ENCODE measurements around the gene PELI1.

Gene PELI1

GRCh38 chr2:64144057-64145013 lies at the start of gene PELI1:
Gene PELI1, minus strand, starts transcription at chr2:64144420. Its CDS starts 36,110 bp downstream, at chr2:64108310.
- DNase-seq = peak; percentile 97

- no peak for DNase-seq
These were observed 49.3 kb upstream of the PELI1 start for GRCh38 chr2:64193491-64193890.

- no peak for DNase-seq
These were observed 48.5 kb upstream of the PELI1 start for GRCh38 chr2:64192664-64193105.

GRCh38 chr2:64192125-64192479 lies 47.9 kb upstream of the PELI1 start:
- DNase-seq = no peak

GRCh38 chr2:64189586-64189985 lies 45.4 kb upstream of the PELI1 start:
- no peak for DNase-seq

GRCh38 chr2:64189167-64189566 lies 44.9 kb upstream of the PELI1 start:
- DNase-seq = no peak

- DNase-seq = no peak
These were observed 42.7 kb upstream of the PELI1 start for GRCh38 chr2:64186699-64187605.

- DNase-seq = no peak
These were observed 35.5 kb upstream of the PELI1 start for GRCh38 chr2:64179582-64180321.

GRCh38 chr2:64177315-64177714 lies 33.1 kb upstream of the PELI1 start:
- DNase-seq = no peak

- DNase-seq = no peak
These were observed 31.4 kb upstream of the PELI1 start for GRCh38 chr2:64175419-64176197.

- DNase-seq = no peak
These were observed 29.2 kb upstream of the PELI1 start for GRCh38 chr2:64173156-64174135.

GRCh38 chr2:64168756-64169155 lies 24.5 kb upstream of the PELI1 start:
- no peak for DNase-seq

- DNase-seq = no peak
These were observed 24.0 kb upstream of the PELI1 start for GRCh38 chr2:64168201-64168600.

GRCh38 chr2:64166637-64167420 lies 22.6 kb upstream of the PELI1 start:
- no peak for DNase-seq

GRCh38 chr2:64166212-64166611 lies 22.0 kb upstream of the PELI1 start:
- no peak for DNase-seq

GRCh38 chr2:64165706-64166105 lies 21.5 kb upstream of the PELI1 start:
- DNase-seq = no peak

- no peak for DNase-seq
These were observed 20.4 kb upstream of the PELI1 start for GRCh38 chr2:64164629-64165028.

GRCh38 chr2:64162516-64162915 lies 18.3 kb upstream of the PELI1 start:
- no peak for DNase-seq

- DNase-seq = no peak
These were observed 13.6 kb upstream of the PELI1 start for GRCh38 chr2:64157792-64158191.

GRCh38 chr2:64153811-64154210 lies 9.6 kb upstream of the PELI1 start:
- DNase-seq = no peak

Measured in CD4-positive, alpha-beta T cell treated with Interferon gamma for 1 hour (primary cell).